ENCODE measurements around the gene SMIM3.
"Not testable (repeated sequence)": the region's sequence is repeated elsewhere in the genome, so short reads cannot be mapped to it uniquely, and the experiment has no call there.

- not testable (repeated sequence) for TF ChIP-seq POLR2AphosphoS5 (IDR thresholded peaks at IDR 0.05; ENCODE audit: low read depth); EZH2 (IDR thresholded peaks at IDR 0.05; ENCODE audit: low read depth, unreplicated experiment); JUNB (IDR thresholded peaks at IDR 0.05; ENCODE audit: unreplicated experiment); EZH2phosphoT487 (IDR thresholded peaks at IDR 0.05; ENCODE audit: unreplicated experiment); ZNF331 (CRISPR knock-in tag; IDR thresholded peaks at IDR 0.05; ENCODE audit: low read depth); REST (IDR thresholded peaks at IDR 0.05; ENCODE audit: unreplicated experiment)
- TF ChIP-seq, protein P1, sequence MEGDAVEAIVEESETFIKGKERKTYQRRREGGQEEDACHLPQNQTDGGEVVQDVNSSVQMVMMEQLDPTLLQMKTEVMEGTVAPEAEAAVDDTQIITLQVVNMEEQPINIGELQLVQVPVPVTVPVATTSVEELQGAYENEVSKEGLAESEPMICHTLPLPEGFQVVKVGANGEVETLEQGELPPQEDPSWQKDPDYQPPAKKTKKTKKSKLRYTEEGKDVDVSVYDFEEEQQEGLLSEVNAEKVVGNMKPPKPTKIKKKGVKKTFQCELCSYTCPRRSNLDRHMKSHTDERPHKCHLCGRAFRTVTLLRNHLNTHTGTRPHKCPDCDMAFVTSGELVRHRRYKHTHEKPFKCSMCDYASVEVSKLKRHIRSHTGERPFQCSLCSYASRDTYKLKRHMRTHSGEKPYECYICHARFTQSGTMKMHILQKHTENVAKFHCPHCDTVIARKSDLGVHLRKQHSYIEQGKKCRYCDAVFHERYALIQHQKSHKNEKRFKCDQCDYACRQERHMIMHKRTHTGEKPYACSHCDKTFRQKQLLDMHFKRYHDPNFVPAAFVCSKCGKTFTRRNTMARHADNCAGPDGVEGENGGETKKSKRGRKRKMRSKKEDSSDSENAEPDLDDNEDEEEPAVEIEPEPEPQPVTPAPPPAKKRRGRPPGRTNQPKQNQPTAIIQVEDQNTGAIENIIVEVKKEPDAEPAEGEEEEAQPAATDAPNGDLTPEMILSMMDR (conservative IDR thresholded peaks at IDR 0.05; ENCODE audit: low read depth in 2 of 2): not testable (repeated sequence)
- TF ChIP-seq, protein P2, sequence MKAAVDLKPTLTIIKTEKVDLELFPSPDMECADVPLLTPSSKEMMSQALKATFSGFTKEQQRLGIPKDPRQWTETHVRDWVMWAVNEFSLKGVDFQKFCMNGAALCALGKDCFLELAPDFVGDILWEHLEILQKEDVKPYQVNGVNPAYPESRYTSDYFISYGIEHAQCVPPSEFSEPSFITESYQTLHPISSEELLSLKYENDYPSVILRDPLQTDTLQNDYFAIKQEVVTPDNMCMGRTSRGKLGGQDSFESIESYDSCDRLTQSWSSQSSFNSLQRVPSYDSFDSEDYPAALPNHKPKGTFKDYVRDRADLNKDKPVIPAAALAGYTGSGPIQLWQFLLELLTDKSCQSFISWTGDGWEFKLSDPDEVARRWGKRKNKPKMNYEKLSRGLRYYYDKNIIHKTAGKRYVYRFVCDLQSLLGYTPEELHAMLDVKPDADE (IDR thresholded peaks at IDR 0.05): not testable (repeated sequence)
Observed at GRCh38 chr5:150845185-150845859, 66.8 kb downstream of the SMIM3 start.

Measured in GM23338 (cell line).